Activated naive CD4-positive, alpha-beta T cell treated with Interleukin-2 at 50 U/mL for 16 hours (primary cell): ENCODE data around the gene ARPP21.

Experiments used
- DNase-seq: peaks from one replicate; pipeline ENCODE4 v3.0.0-alpha.2; 2020

The ARPP21 gene

GRCh38 chr3:35643495-35643894 is 4.2 kb downstream of the ARPP21 start:
- no peak for DNase-seq

DNA sequence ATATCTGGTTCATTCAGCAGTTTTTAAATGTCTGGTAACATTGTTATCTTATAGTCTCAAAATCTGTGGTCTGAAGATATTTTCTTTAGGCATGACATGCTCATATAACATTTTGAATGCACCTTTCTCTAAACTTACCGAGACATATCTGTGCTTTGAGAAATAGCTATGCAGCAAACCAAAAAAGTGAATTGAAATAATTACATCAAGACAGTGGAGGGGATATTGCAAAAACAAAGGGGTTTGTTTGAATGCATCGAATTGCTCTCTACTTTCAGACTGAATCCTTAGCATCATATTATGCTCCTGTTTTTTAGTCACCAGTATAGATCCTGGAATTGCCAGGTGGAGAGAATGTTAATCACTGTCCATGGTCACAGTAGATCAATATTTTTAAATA is 5.1 kb downstream of the ARPP21 start:
- DNase-seq, result no peak

DNA sequence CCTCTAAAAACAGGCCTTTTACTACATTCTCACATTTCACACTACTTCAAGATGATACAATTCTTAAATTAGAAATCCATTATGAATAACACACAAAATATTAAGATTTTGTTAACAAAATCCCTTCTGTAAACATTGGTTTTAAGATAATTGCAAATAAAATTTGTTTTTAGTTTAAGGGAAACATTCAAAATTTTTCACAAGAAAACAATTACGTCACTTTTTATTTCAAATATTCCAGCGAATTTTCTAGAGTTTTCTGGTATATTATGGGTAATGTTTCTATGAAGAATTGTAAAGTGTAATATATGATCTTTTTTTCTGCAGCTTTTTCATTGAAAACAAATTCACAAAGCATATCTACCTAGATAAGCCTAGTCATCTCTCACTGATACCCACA is 5.9 kb downstream of the ARPP21 start:
- DNase-seq, result no peak

DNA sequence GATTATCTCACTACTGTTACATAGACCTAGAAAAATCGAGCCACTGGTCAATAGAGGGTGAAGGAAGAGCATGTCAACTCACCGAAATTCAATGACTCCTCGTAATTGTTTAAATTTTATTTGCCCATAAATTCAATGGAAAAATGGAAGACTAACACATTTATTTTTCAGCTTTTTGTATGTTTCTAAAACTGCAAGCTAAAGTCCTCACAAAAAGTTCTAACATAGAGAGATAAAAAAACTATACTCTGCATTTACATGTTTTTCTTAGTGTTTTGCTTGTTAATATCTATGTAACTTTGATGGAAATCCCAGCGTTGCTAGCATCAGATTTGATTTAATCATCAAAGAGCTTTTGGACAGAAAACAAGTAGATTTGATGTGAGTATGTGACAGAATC is 6.8 kb downstream of the ARPP21 start:
- DNase-seq, result no peak

- no peak for DNase-seq
These were observed 8.1 kb downstream of the ARPP21 start for GRCh38 chr3:35647461-35647860.

DNA sequence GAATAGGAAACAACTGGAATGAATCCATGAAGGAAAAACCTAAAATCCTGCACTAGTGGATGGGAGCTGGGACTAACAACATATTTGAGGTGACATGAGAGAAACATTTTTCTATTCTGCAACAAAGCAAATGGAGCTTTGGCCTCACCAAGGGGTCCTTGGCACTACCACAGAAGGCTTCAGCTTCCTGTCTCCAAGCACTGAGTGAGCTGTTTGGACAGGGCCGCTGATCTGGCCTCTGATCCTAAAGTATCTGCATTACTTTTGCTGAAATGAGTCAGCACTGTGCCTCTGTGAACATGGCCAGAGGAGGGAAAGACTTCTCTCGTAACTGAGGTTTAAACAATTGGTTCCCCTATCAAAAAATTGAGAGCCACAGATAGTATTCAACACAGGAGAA is 9.0 kb downstream of the ARPP21 start:
- DNase-seq, result no peak

GRCh38 chr3:35649405-35649804 is 10.1 kb downstream of the ARPP21 start:
- no peak for DNase-seq

DNA sequence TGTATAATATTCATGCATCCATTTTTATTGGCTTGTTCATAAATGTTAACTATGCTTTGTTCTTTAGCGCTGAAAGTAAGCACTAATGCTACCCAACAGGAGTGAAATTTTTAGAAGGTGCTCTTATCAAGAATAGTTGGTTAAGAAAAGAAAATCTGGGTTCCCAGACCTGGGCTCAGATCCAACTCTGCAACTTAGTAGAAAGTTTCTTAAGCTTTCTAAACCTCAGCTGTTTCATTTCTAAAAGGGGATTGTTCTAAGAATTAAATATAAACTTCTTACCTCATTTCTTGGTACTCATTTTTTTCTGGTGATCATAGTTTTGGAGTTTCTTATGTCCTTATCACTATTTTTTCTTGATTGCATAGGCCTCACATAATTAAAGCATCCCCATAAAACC is 12.1 kb downstream of the ARPP21 start:
- no peak for DNase-seq

- DNase-seq, result no peak
These were observed 12.5 kb downstream of the ARPP21 start for GRCh38 chr3:35651851-35652250.

DNA sequence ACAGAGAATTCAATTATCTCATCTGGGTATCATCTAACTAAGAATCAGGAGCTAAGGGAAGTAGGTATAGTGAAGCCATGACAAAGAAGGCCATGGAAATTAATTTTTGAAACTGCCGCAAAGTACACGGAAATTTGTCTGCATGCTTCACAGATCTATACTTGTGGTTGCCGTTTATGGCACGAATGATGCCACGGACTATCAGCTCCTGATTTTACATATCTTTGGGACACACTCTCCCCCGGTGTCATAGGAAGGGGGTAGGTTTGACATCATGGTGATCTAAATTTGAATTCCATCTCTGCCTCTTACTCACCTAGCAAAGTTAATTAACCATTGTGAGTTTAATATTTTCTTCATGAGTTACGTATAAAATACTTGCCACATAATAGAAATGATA is 14.0 kb downstream of the ARPP21 start:
- DNase-seq, result no peak

- DNase-seq, result no peak
These were observed 15.2 kb downstream of the ARPP21 start for GRCh38 chr3:35654476-35654875.

DNA sequence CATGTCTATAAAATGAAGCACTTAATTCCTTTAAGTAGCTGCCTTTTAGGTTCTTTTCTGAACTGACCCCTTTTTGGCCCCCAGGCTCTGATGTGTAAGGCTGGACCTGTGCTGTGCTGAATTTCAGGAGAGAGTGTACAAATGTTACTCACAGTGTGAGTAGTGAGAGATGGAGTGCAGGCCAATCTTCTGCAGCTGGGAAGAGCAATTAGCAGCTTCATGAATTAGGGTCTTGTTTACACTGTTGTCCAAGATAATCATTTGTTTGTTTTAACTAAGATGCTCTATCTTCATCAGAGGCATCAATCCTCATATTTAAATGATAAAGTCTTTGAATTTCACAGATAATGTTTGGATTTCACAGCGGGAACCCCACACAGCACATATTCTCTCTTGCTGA is 19.4 kb downstream of the ARPP21 start:
- no peak for DNase-seq

GRCh38 chr3:35659768-35660167 is 20.4 kb downstream of the ARPP21 start:
- DNase-seq, result no peak

GRCh38 chr3:35663471-35663870 is 24.1 kb downstream of the ARPP21 start:
- no peak for DNase-seq

DNA sequence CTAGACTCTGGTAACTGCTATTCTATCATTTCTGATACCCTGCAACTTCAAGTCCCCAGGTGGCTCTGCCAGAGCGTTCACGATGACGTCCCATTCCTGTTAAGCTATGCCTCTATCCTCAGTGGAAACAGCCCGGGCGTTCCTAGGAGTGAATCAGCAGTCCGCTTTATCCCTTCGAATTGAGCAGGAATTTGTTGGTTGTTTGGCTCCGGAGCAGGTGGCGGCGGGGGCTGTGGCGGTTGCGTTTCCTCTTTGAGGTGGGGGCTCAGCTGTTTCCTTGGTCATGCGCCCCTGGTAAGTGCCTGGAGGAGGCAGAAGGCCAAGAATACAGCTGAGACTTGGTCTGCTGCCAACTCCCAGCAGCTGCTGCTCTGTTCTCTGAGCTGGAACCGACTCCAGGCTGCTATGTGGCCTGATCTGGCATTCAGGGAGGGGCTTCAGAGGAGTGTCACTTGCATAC is 25.2 kb downstream of the ARPP21 start:
- DNase-seq, result no peak

DNA sequence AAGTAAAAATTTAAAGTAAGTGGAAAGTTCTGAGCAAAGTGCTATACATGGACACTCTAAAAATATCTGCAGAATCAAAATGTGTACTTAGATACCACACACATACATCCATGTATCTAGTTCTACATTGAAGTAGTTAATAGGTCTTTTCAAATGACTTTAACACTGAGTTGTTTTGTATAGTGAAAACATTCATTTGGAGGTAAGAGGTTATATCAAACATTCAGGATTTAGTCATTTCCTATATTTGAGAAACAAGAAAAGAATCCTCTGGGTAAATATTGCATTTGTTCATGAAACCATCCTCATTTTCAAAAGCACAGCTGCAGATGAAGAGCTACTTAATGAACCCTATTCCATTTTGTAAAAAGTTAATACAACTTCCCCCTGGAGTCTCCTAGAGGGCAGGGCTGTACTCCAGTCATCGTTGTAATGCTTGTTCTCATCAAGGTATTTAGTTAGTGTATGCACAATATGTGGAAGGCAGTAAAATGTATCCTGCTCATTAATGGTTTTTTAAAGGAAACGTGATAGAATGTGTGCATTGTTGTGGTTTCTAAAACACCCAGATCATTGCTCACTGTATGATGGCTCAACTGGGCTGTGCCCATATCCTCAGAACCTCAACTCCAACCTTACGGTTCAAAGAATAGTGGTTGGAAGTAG is 26.2 kb downstream of the ARPP21 start:
- no peak for DNase-seq

GRCh38 chr3:35666888-35667287 is 27.6 kb downstream of the ARPP21 start:
- DNase-seq, result no peak

DNA sequence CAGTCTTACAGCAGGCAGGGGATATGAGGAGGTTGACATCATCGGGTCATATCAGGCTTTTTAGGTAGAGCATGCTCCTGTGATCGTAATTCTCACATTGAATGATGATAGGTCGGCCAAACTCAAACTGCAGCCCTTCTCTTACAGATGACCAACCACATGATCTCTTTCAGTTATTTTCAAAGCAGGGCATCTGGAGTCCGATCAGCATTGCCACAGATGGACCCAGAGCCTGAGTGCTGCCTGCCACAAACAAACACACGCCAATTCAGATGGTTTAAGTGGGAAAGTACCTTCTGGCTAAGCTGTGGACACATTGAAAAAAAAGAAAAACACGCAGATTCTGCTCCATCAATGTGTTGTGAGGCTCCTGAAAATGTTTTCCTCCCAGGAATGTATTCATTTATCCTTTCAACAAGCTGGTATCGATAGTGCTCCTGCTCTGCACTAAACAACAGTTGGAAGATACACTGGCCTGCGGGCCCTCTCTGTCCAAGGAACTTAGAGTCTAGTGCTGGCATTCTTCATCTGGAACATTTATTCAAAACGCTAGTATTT is 31.2 kb downstream of the ARPP21 start:
- DNase-seq, result no peak

- no peak for DNase-seq
These were observed 32.2 kb downstream of the ARPP21 start for GRCh38 chr3:35671483-35671882.

- DNase-seq, result no peak
These were observed 33.7 kb downstream of the ARPP21 start for GRCh38 chr3:35673017-35673416.

DNA sequence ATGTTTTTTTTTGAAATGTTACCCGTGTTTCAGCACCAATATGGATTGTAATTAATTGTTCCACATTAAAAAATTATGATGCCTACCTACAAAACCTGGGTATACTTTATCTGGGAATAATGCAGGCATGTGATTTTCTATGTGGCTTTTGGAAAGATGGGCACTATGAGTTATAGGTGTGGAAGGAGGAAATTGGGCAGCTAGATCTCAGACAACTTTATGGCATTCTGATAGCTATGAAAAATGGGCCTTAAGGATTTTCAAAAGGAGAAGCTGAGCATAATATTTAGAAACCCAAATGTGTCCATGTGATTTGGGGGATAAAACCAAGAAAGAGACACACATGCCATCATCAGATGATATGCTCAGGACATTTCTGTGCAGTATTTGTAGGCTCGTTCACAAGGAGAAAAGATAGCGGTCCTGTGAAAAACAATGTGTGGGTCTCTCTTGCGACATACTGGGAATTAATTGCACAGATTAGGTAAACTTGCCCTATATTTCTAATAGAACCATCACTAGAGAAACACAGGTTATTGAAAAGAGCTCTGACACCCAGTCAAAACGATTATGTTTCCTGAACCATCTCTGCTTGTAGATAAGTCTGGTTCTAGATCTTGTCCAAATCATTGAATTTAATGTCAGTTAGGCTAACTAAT is 35.3 kb downstream of the ARPP21 start:
- no peak for DNase-seq

DNA sequence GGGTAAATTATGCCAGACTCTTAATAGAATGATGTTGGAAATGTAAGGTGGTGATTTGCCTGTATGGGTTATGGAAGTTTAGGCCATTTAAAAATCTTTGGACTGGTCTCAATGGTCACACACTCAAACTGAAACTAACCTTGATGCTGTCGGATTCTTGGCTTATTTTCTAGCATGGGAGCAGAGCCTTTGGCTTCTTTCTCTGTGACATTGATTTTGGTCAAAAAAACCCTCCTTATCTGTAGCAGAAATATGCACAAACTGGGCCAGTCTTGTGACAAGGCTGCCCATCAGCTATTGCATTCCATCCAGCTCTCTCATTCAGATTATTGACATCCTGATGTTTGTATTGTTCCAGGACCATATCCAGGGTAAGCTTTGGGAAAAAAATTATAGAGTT is 35.9 kb downstream of the ARPP21 start:
- no peak for DNase-seq

DNA sequence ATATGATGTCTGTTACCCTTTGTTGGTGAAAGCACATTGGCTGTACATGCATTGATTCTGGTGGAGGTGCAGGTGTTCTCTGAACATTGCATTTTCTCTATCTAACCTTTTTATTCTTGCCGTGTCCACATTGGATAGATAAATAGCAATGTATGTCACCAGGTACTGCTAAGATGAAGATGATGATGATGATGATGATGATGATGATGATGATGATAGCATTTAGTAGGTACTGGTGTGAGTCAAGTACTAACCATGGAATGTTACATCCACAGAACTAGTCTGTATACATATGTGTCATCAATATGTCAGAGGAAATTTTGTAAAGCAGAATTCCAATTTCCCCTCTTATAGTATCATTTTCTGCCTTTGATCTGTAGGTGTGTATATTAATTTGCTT is 36.3 kb downstream of the ARPP21 start:
- DNase-seq, result no peak

GRCh38 chr3:35677797-35678196 is 38.5 kb downstream of the ARPP21 start:
- DNase-seq, result no peak
